Testis (tissue), 2 donors: Measurements from ENCODE around the gene CDKAL1.

Experiments used
- POLR2A ChIP-seq: fragments of 450-650 bp; IDR thresholded peaks from one replicate; pipeline ENCODE4 v1.6.1; 2017; ENCODE audit warnings: antibody characterized with exemption, mild to moderate bottlenecking, moderate library complexity
- TF ChIP-seq, protein P1 (sequence below), 3 experiments: fragments of 450-650 bp in 2 of 3; fragments of 200-600 bp in 1 of 3; sonication (generic) in 1 of 3; IDR thresholded peaks; one replicate each; pipeline ENCODE4 v1.5.1; 2016 to 2019; ENCODE audit warnings: antibody characterized with exemption in 3 of 3, mild to moderate bottlenecking in 2 of 3, moderate library complexity in 1 of 3

DNA sequence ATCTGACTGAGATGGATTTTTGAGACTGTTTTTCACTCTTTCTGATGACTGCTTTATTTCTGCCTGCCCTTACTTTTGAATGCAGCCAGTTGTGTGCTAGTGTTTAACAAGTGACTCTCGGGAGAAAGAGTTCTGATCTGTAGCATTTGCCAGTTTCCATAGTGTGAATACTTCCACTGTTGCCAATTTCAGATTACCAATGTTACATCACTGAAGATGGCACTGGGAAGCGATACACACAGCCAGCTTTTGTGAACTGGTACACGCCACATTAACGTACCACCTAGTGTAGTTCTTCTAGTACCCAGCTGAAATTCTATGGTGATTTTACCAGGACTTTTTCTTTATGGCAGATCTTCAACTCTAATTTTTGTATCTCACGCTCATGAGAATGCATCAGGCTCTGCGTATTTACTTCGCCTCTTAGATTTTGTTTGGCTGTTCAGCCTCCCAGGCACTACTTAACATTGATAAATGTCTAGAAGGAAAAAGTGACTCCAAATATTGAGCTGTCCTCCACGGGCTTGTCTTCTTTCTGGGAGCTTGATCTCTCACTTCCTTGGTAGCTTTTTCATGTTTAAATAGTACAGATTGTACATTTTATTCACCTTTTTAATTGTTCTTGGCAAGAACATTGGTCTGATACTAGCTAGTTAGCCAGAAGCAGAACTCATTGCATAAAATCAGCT, 537.7 kb downstream of the CDKAL1 start:
- TF ChIP-seq, protein P1, sequence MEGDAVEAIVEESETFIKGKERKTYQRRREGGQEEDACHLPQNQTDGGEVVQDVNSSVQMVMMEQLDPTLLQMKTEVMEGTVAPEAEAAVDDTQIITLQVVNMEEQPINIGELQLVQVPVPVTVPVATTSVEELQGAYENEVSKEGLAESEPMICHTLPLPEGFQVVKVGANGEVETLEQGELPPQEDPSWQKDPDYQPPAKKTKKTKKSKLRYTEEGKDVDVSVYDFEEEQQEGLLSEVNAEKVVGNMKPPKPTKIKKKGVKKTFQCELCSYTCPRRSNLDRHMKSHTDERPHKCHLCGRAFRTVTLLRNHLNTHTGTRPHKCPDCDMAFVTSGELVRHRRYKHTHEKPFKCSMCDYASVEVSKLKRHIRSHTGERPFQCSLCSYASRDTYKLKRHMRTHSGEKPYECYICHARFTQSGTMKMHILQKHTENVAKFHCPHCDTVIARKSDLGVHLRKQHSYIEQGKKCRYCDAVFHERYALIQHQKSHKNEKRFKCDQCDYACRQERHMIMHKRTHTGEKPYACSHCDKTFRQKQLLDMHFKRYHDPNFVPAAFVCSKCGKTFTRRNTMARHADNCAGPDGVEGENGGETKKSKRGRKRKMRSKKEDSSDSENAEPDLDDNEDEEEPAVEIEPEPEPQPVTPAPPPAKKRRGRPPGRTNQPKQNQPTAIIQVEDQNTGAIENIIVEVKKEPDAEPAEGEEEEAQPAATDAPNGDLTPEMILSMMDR (IDR thresholded peaks at IDR 0.05): no peak
- TF ChIP-seq POLR2A: no peak
